ENCODE results near the gene CPXM1.
"Not testable (repeated sequence)": the region's sequence is repeated elsewhere in the genome, so short reads cannot be mapped to it uniquely, and the experiment has no call there.

The CPXM1 gene

GRCh38 chr20:2820896-2821869 lies 20.8 kb upstream of the CPXM1 start:
- DNase-seq (ENCODE audit: low spot score) = no peak

GRCh38 chr20:2820084-2820895 lies 19.9 kb upstream of the CPXM1 start:
- DNase-seq (ENCODE audit: low spot score) = no peak

GRCh38 chr20:2817891-2818595 lies 17.6 kb upstream of the CPXM1 start:
- DNase-seq (ENCODE audit: low spot score) = no peak

GRCh38 chr20:2817341-2817726 lies 16.9 kb upstream of the CPXM1 start:
- no peak for DNase-seq (ENCODE audit: low spot score)

DNA sequence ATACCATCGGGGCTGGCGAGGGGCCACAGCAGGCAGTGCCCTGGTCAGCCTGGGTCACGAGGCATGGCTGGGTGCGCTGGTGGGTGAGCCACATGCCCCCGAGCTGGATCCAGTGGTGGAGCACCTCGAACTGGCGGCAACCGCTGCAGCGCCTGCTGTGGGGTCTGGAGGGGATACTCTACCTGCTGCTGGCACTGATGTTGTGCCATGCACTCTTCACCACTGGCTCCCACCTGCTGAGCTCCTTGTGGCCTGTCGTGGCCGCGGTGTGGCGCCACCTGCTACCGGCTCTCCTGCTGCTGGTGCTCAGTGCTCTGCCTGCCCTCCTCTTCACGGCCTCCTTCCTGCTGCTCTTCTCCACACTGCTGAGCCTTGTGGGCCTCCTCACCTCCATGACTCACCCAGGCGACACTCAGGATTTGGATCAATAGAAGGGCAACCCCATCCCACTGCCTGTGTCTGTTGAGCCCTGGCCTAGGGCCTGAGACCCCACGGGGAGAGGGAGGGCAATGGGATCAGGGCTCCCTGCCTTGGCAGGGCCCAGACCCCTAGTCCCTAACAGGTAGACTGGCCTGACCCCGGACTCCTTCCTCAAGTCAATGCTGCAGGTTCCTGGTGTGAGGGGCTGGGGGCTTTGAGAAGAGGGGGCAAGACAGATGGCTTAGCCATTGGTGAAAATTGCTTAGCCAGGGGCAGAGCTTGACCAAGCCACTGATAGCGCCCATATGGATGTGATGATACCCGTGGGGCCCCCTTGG lies 16.3 kb upstream of the CPXM1 start:
- DNase-seq (ENCODE audit: low spot score) = no peak

DNA sequence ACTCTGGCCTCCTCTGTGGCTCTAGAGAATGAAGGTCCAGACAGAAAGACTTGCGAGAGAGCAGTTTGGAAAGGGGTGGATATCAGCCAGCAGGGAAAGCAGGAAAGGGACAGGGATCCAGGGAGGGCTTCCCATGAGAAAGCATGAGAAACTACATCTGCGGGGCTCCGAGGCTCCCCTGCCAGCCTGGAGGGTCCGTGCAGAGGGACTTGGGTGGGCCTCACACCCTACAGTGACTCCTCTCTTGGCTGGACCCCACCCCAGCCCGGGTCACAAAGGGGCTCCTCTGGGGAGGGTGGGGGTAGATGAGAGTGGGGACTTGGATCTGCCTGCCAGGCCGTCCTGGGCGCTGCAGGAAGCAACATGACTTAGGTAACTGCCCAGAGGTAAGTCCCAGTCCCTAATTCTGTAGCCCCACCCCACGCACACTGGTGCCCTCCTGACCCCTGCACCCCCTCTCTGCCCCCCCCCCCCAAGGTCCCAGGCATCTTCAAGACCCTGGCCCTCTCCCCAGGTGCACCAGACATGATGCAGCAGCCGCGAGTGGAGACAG lies 15.7 kb upstream of the CPXM1 start, which contains the start of gene TMEM239:
TMEM239 (plus strand) TSS at position 335 of the 553 bp plus-strand sequence; CDS start at position 526, 191 bp downstream.
- DNase-seq (ENCODE audit: low spot score) = no peak

DNA sequence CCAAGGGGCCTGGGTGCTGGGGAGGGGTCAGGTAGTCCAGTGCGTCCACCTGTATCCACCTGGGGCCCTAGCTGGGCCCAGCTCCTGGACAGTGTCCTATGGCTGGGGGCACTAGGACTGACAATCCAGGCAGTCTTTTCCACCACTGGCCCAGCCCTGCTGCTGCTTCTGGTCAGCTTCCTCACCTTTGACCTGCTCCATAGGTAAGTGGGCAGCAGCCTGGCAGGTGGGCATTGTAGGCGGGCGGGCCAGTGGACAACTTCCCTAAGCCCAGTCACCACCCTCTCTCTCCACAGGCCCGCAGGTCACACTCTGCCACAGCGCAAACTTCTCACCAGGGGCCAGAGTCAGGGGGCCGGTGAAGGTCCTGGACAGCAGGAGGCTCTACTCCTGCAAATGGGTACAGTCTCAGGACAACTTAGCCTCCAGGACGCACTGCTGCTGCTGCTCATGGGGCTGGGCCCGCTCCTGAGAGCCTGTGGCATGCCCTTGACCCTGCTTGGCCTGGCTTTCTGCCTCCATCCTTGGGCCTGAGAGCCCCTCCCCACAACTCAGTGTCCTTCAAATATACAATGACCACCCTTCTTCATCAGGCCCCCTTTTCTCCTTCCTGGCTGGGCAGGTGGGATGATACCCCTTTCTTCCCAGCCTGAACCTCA lies 14.9 kb upstream of the CPXM1 start:
- no peak for DNase-seq (ENCODE audit: low spot score)

DNA sequence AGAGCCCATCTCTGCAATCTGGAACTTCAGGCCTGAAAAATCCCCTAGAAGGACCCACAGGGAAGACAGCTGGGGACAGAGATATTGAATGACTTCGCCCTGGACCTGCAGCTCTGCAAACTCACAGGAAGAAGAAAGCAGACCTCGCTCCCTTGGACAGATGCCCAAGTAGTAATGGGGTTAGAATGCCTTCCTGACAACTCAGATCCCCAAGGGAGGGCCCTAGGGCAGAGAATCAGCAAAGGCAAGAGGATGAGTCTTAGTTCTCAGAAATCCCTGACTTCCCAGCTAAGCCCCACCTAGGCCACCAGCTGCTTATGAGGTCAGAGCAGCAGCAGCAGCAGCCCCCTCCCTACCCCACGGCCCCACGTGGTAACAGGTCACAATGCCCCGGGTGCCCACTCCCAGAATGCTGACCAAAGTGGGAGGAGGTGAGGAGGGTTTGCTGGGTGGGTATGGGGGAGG lies 14.2 kb upstream of the CPXM1 start, which contains the start of gene C20orf141:
C20orf141 (plus strand) TSS at position 401 of the 465 bp plus-strand sequence. CDS start 198 bp downstream, outside the sequence.
- DNase-seq (ENCODE audit: low spot score) = no peak

DNA sequence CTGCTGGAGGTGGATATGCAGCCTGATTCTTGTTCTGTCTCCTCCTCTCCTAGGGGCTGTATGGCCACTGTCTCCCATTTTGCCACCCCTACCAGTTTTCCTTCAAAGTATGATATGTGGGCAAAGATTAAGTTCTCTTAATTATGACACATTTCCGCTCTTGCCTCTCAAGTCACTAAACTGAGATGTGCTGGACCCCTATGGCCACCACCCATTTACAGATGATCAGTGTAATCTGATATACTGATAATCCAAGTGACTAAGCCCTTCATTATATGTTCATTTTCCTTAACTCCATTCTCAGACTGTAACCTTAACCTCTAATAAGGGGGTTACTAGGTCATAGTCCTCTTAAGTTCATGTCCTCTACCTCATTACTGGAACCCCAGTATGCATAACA lies 13.6 kb upstream of the CPXM1 start:
- no peak for DNase-seq (ENCODE audit: low spot score)

- DNase-seq (ENCODE audit: low spot score) = no peak
Observed at GRCh38 chr20:2812189-2812588, 11.8 kb upstream of the CPXM1 start.

DNA sequence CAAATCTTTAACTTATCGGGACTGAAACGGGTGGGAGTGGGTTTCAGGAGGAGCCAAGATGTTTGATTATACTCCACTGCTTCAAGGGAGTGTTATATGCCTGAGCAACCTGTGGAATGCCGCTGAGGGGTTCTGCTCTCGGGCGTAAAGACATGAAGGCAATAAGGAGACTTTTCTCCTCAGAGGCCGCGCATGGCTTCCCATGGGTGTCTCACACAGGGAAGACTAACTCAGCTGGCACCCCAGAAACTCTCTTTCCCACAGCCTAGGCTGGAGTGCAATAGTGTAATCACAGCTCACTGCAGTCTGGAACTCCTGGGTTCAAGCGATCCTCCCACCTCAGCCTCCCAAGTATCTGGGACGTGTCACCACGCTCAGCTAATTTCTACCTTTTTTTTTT lies 9.3 kb upstream of the CPXM1 start:
- DNase-seq (ENCODE audit: low spot score) = no peak

- DNase-seq (ENCODE audit: low spot score) = not testable (repeated sequence)
Observed at GRCh38 chr20:2807929-2808328, 7.5 kb upstream of the CPXM1 start.

DNA sequence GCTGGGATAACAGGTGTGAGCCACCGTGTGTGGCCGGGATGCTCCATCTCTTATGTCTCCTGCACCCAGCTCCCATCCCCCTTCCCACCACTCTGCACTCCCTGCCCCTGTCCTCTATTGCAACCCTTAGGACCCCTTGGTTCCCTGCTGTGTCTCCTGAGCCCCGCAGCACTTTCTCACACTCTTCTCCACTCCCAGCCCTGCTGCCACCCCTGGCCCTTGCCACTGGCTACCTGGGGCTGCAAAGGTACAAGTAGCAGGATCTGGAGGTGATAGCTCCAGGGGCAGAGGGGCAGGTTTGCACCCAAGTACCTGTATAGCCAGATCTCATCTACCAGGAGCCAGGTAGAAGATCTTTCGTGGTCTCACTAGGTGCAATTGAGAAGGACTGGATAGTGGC lies 6.6 kb upstream of the CPXM1 start:
- DNase-seq (ENCODE audit: low spot score) = no peak

GRCh38 chr20:2806351-2806701 lies 5.9 kb upstream of the CPXM1 start:
- no peak for DNase-seq (ENCODE audit: low spot score)

GRCh38 chr20:2805689-2806350 lies 5.4 kb upstream of the CPXM1 start:
- no peak for DNase-seq (ENCODE audit: low spot score)

DNA sequence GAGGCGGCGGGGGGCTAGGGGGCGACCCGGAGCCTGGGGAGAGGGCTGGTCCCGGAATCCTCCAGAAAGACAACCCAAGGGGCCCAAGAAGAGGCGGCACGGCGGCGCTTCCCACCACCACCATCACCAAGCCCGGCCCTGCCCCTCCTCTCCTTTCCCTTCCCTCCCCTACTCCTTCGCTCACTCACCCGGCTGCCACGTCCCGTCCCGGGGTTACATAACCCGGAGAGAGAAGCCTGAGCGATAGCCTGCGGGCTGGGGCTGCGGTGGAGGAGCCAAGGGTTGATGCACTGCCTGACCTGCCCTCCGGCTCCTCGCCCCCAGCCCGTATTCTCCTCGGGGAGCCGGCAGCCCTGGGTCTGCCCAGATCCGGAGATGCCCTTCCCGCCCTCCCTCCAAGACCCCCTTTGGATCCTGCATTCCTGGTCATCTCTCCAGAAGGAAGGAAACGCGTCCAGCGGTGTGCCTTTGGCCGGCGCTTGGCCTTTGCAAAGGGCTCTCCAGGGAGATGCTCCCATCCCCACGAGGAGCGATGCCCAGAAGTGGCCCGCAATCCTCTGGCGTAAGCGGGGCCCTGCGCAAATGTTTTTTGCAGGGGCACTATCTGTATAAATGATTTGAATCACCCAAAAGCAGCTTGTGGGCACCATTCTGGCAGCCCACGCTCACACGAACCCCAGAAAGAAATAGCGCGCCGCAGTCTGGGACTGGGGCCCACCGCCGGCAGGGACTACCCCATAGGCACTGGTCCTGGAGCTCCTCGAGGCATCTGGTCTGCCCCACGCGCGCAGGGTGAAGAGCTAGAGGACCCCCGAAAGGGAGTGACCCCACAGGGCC lies 4.6 kb upstream of the CPXM1 start:
- DNase-seq (ENCODE audit: low spot score) = no peak

DNA sequence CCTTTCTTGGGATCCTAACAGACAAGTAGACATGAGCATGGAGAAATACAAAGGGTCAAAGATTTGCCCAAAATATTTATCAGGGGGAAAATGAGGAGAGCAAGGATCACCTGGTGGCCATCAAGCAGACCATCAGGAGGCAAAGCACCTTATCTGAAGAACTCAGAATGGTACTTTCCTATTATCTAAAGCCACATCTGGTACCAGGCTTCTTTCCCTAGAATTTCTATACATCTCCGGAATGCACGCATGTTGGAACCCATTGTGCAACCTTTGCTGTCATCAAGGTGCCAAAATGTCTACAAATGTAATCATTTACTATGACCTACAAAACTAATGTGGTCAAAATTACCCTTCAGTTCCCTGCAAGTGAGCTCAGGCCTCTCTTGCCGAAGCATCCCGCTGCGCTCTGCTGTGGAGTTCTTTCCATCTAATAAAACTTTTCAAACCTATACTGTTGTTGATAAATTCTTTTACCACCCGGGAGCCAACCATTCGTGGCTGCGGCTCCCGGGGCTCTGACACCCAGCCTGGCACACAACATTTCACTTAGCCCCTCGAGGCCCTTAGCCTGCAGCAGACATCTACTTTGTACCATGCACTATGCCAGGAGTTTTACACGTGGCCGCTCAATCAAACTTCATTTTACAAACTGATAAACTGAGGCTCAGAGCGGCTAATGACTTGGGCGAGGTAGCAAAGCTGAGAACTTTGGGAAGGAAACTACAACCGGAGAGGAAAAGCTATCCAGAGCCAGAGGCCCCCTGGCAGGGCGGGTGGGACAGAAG lies 3.8 kb upstream of the CPXM1 start:
- no peak for DNase-seq (ENCODE audit: low spot score)

- DNase-seq (ENCODE audit: low spot score) = no peak
Observed at GRCh38 chr20:2801286-2801728, 880 bp upstream of the CPXM1 start.

Data from D341Med (cell line).